MCF 10A (cell line): ENCODE measurements around the gene NAA35. TPM values are rescaled to one million over a fixed set of nuclear protein-coding genes. Genes with fewer than 3 reads are reported as not detected.

Experiments
- BruUV-seq: library from RNA; stranded (reverse); fragments of 400-500 nt; replicated peaks from 2 replicates; lab custom pipeline; 2021; lab: Mats Ljungman, UMichigan
- CTCF ChIA-PET: fragments of 300-600 bp; sonication (Branson Sonifier 250); formaldehyde crosslinking; extraction: SDS; loops from one replicate; lab custom pipeline; 2021; ENCODE audit warnings: antibody characterized with exemption, inconsistent platforms; lab: Yijun Ruan, JAX
- POLR2A ChIA-PET: fragments of 300-600, 350-650 bp; sonication (Branson Sonifier 250); formaldehyde crosslinking; extraction: SDS; loops from one replicate; lab custom pipeline; 2020; ENCODE audit warnings: antibody characterized with exemption, inconsistent platforms; lab: Yijun Ruan, JAX
- DNase-seq: peaks from one replicate; pipeline ENCODE4 v3.0.0-alpha.2; 2018; ENCODE audit not compliant: unreplicated experiment
- H3K27ac Mint-ChIP-seq: one replicate; pipeline ENCODE4 v1.8.0; 2022; ENCODE audit warnings: mild to moderate bottlenecking, low read depth, mixed read lengths; ENCODE audit not compliant: unreplicated experiment
- H3K27me3 Mint-ChIP-seq: one replicate; pipeline ENCODE4 v1.8.0; 2022; ENCODE audit warnings: mixed read lengths; ENCODE audit not compliant: insufficient read depth, unreplicated experiment
- H3K36me3 Mint-ChIP-seq: one replicate; pipeline ENCODE4 v1.8.0; 2022; ENCODE audit warnings: mild to moderate bottlenecking, moderate library complexity, mixed read lengths; ENCODE audit not compliant: insufficient read depth, unreplicated experiment
- H3K4me1 Mint-ChIP-seq: one replicate; pipeline ENCODE4 v1.8.0; 2022; ENCODE audit warnings: mixed read lengths; ENCODE audit not compliant: insufficient read depth, unreplicated experiment
- H3K4me3 Mint-ChIP-seq: one replicate; pipeline ENCODE4 v1.8.0; 2022; ENCODE audit warnings: mild to moderate bottlenecking, moderate library complexity, mixed read lengths; ENCODE audit not compliant: unreplicated experiment
- H3K9me3 Mint-ChIP-seq: one replicate; pipeline ENCODE4 v1.8.0; 2022; ENCODE audit warnings: mixed read lengths; ENCODE audit not compliant: unreplicated experiment
- CTCF ChIP-seq: fragments of 200-600 bp; IDR thresholded peaks from one replicate; pipeline ENCODE4 v1.8.0; 2022; ENCODE audit warnings: antibody characterized with exemption, mild to moderate bottlenecking; ENCODE audit not compliant: unreplicated experiment
- intact Hi-C: fragments of 100-400 bp; cut with micrococcal nuclease; formaldehyde crosslinking; loops from 2 replicates; pipeline ENCODE4 v1.14.1; 2022
- total RNA-seq: library from RNA; stranded (reverse); gene quantifications from 2 replicates; pipeline ENCODE4 v1.2.3, GENCODE V29; 2022

NAA35 gene
- total RNA-seq, 1 experiment from 2014 or later, result 36.2 TPM

GRCh38 chr9:86009133-86009532 is 68.2 kb downstream of the NAA35 start:
- Mint-ChIP-seq H3K27ac (no peak overlapping the region), H3K9me3 (peaks cover 5% of the 10 kb centered on the region), H3K4me3 (no peak overlapping the region), H3K27me3 (no peaks in the 10 kb centered on the region), H3K36me3 (peaks cover 81% of the 10 kb centered on the region), H3K4me1 (no peaks in the 10 kb centered on the region)
- TF ChIP-seq CTCF, result no peak
- intact Hi-C loops, result no loop called here
- CTCF ChIA-PET, result interaction anchor here (1.5 kb wide), 1 partner anchor 23 kb away, joined by 3 read pairs; no protein-coding TSS in a partner anchor
- no TSS peak for BruUV-seq
- POLR2A ChIA-PET, result no interaction called here
- DNase-seq, result no peak

- no peaks in the 10 kb centered on the region for H3K27me3 Mint-ChIP-seq
- intact Hi-C loops, result no loop called here
- ChIA-PET POLR2A (interaction anchor here (0.6 to 1.2 kb wide), 3 partner anchors 8 to 48 kb away, joined by 3 read pairs; no protein-coding TSS in a partner anchor), CTCF (interaction anchor here (0.5 kb wide), 1 partner anchor 1767 kb away, joined by 3 read pairs; no protein-coding TSS in a partner anchor)
- peaks cover 94% of the 10 kb centered on the region for H3K36me3 Mint-ChIP-seq
- no peak overlapping the region for H3K4me3 Mint-ChIP-seq
- peak overlapping the region; percentile 40 for H3K27ac Mint-ChIP-seq
- no TSS peak for BruUV-seq
- H3K9me3 Mint-ChIP-seq, result no peaks in the 10 kb centered on the region
- DNase-seq, result no peak
- no peak for TF ChIP-seq CTCF
- no peaks in the 10 kb centered on the region for H3K4me1 Mint-ChIP-seq
Observed at GRCh38 chr9:86020731-86021130, 79.8 kb downstream of the NAA35 start.

- no TSS peak for BruUV-seq
- Mint-ChIP-seq H3K27ac (no peak overlapping the region), H3K9me3 (no peaks in the 10 kb centered on the region), H3K36me3 (peaks cover 91% of the 10 kb centered on the region), H3K4me3 (no peak overlapping the region), H3K27me3 (no peaks in the 10 kb centered on the region), H3K4me1 (no peaks in the 10 kb centered on the region)
- intact Hi-C loops, result no loop called here
- DNase-seq, result no peak
- TF ChIP-seq CTCF, result no peak
- ChIA-PET POLR2A (interaction anchor here (0.6 to 0.9 kb wide), 3 partner anchors 9 to 27 kb away, joined by 3 read pairs; no protein-coding TSS in a partner anchor), CTCF (interaction anchor here (0.5 to 0.9 kb wide), 2 partner anchors 27 to 1767 kb away, joined by 3 read pairs; no protein-coding TSS in a partner anchor)
Observed at GRCh38 chr9:86021166-86021565, 80.2 kb downstream of the NAA35 start.

- intact Hi-C loops, result no loop called here
- no peak overlapping the region for H3K27ac Mint-ChIP-seq
- DNase-seq, result no peak
- no peak overlapping the region for H3K4me3 Mint-ChIP-seq
- ChIA-PET POLR2A (interaction anchor here (0.7 kb wide), 1 partner anchor 8 kb away, joined by 3 read pairs; no protein-coding TSS in a partner anchor), CTCF (interaction anchor here (0.7 kb wide), 1 partner anchor 215 kb away, joined by 3 read pairs; no protein-coding TSS in a partner anchor)
- no TSS peak for BruUV-seq
- H3K27me3 Mint-ChIP-seq, result no peaks in the 10 kb centered on the region
- TF ChIP-seq CTCF, result no peak
- peaks cover 82% of the 10 kb centered on the region for H3K36me3 Mint-ChIP-seq
- no peaks in the 10 kb centered on the region for H3K9me3 Mint-ChIP-seq
- no peaks in the 10 kb centered on the region for H3K4me1 Mint-ChIP-seq
Observed at GRCh38 chr9:86022687-86023266, 81.8 kb downstream of the NAA35 start.
